Right ventricle myocardium superior (tissue), 1 donor: ENCODE measurements around the gene EIF3M. TPM values are rescaled to one million over a fixed set of nuclear protein-coding genes. Genes with fewer than 3 reads are reported as not detected.
"Not testable (repeated sequence)": the region's sequence is repeated elsewhere in the genome, so short reads cannot be mapped to it uniquely, and the experiment has no call there.

ENCODE experiments used
- ATAC-seq: fragments of 200-7000 bp; cut with Tn5 transposase; one replicate; pipeline ENCODE4 v1.9.1; 2020; ENCODE audit warnings: mild to moderate bottlenecking; ENCODE audit not compliant: poor library complexity
- DNase-seq: peaks from one replicate; pipeline ENCODE4 v3.0.0-alpha.2; 2020
- intact Hi-C: fragments of 100-400 bp; cut with DNase I; formaldehyde crosslinking; loops from one replicate; pipeline ENCODE4 v1.11.2; 2022
- total RNA-seq: library from RNA; stranded (reverse); fragmentation: NEBNext Ultra II Directional; extraction: Animal tissue kit (Norgen Biotek cat#: 25700); gene quantifications from one replicate; pipeline ENCODE4 v1.2.1, GENCODE V29; 2021
- donor health status: DM: no; HTN: yes; CAD: no; lungs with severe emphysema.

The EIF3M gene
- total RNA-seq, 1 donor from 2014 or later = 182 TPM

DNA sequence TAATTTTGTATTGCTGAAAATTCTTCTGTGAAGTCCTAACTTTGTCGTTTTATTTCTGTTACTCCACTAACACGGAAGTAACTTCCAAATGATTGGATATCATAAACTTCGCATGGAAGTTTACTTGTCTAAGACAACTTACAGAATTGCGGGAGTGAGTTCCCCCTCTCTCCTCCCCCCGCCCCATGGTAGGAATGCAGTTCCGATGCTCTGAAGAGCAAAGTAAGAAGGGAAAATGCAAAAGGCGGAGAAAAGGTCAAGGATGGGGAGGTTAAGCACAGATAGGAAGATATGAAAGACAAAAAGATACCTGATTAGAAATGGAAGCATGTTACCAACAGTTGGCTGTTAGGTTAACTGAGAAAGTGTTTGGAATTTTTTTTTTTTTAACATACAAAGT, 1.3 kb downstream of the EIF3M start:
- DNase-seq = no peak
- intact Hi-C loops = no loop called here
- ATAC-seq = no peak

DNA sequence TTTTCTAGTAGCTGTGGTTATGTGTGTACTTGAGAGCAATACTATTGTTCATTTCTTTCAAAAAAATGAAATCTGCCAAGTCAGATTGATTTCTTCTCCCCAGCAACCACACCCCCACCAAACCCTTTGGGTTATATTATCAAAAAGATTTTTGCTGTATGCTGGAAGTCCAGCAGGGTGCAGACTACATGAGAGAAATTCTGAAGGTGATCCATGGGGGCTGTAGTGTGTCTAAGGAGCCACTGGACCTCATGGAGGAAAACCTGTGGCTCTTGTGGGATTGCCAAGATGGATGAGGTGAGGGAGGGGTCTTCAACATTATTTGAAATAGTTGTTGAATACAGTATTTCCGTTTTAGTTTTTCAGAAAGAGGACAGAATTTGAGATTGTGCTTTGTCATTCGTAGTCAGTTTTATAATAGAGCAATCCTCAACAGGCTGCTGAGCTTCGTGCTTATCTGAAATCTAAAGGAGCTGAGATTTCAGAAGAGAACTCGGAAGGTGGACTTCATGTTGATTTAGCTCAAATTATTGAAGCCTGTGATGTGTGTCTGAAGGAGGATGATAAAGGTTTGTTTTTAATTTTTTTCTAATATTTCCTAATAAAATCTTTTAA, 3.1 kb downstream of the EIF3M start:
- intact Hi-C loops = no loop called here
- DNase-seq = no peak
- ATAC-seq = no peak

DNA sequence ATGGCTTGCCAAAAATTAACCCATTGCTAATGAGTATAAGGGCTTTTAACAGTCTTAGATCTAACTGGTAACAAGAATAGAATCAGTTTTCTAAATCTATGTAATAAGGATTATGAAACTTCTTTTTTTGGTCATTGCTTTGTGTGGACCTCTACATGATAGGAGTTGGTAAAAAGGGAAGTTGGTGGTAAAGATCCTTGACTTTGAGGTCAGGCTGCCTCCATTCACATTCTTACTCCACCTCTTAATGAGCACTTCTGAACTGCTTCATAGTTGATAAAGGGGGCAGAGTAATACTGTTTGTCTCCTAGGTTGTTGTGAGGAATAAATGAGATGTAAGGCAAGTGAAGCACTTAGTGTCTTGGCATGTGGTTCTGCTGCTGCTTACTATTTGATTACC, 10.6 kb downstream of the EIF3M start:
- no peak for DNase-seq
- intact Hi-C loops = no loop called here
- no peak for ATAC-seq

DNA sequence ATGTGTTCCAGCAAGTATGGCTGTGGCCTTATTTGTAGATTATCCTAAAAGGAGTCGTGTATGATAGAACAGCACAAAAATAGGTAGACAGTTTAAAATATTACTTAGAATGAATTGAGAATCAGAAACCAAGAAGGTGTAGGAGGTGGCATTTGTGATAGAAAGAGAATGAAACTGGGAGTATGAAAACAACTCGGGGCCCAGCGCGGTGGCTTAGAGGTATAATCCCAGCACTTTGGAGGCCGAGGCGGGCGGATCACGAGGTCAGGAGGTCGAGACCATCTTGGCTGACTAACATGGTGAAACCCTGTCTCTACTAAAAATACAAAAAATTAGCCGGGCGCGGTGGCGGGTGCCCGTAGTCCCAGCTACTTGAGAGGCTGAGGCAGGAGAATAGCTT, 12.5 kb downstream of the EIF3M start:
- ATAC-seq, DNase-seq, intact Hi-C loops: not testable (repeated sequence)

DNA sequence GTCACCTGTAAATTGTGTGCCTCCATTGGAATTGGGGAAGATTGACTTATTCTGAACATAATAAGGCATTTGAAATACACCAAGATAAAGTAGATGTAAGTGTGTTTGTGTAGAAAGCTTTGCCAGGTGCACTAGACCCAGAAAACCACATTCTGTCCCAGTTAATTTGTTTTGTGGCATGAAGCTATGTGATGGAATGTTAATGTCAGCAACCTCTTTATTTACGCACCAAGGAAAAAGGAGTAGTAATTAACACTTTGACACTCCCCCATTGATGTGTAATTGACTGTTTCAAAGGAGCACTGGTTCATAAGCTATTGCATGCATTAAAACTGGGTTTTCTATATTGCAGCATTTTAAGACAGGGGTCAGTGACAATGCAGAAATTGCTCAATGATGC, 14.3 kb downstream of the EIF3M start:
- DNase-seq = no peak
- no peak for ATAC-seq
- intact Hi-C loops = no loop called here

DNA sequence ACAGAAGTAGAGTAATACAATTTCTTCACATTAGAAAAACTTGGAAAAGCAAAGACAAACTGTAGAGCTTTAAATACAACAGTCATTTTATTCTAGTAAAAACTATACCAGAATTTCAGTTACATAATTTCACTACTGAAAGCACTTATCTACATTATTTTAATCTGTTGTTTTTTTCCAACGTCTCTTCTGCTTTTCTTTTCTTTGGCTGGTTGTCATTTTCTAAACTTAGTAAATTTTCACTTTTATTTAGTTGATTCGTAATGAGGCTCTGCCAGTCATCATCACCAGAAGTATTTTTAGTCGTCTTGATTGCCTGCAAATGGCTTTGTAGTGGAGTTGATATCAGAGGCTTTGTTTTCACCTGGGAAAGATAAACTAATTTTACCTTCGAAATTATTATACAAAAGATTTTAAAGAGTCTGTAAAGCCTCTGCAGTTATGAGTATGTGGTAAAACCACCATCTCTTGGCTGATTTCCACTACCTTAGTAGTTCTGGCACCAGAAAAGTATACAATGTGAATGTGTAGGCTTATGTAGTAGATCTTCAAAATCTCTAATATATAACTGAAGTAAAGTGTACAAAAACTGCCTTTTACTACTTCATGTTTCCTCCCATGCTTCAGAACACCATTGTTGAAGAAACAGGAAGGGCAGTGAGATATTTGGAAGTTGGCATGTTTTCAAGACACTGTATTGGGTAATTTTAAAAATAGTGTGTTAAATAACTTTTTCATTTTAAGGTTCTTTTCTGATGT, 19.2 kb downstream of the EIF3M start:
- intact Hi-C loops = no loop called here
- DNase-seq (no peak), ATAC-seq (peak; percentile 25)

DNA sequence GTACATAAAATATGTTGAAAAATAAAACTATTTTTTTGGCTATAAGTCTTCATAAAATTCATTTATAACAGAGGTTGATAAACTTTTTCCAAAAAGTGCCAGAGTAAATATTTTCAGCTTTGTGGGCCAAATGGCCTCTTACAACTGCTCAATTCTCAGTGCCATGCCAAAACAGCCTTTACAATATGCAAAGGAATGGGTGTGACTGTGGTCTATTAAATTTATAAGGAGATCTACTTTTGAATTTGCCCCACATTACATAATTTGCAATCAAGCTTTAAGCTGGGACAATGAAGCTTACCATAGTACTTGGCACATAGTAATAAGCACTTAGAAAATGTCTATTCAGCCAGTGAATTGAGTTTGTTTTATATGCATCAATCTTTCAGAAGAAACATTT, 22.6 kb downstream of the EIF3M start:
- ATAC-seq (no peak), DNase-seq (no peak)
- intact Hi-C loops = no loop called here

DNA sequence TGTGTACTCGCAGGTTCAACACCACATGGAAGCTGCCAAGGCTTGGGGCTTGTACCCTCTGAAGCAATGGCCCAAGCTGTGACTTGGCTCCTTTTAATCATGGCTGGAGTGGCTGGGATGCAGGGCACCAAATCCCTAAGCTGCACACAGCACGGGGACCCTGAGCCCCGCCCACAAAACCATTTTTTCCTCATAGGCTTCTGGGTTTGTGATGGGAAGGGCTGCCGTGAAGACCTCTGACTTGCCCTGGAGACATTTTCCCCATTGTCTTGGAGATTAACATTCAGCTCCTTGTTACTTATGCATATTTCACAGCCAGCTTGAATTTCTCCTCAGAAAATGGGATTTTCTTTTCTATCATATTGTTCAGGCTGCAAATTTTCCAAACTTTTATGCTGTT, 25.2 kb downstream of the EIF3M start:
- intact Hi-C loops, ATAC-seq, DNase-seq: not testable (repeated sequence)

DNA sequence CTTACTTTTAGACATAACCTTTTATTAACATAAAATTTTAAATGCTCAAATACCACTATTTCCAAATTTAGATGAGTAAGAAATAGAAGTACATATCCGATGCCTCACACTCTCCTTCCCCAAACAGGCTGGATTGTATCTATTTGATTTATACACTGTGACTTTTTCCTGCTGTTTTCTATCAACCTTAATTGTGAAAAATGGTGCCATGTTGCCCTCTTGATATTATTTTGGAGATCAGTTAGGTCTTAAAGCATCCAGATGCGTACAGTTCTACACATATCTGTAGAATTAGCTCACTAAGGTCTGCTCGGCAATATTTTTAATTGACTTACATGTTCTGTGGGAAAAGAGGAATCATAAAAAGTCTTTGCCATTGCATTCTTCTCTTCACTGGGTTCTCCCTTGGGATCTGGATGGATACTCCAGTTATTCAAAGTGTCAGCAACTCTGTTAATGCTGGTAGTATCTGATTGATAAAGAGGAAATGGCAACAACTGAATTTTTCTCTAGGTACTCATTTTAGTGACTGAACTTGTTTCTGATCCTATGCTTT, 27.2 kb downstream of the EIF3M start:
- ATAC-seq (no peak), DNase-seq (no peak)
- intact Hi-C loops = no loop called here

DNA sequence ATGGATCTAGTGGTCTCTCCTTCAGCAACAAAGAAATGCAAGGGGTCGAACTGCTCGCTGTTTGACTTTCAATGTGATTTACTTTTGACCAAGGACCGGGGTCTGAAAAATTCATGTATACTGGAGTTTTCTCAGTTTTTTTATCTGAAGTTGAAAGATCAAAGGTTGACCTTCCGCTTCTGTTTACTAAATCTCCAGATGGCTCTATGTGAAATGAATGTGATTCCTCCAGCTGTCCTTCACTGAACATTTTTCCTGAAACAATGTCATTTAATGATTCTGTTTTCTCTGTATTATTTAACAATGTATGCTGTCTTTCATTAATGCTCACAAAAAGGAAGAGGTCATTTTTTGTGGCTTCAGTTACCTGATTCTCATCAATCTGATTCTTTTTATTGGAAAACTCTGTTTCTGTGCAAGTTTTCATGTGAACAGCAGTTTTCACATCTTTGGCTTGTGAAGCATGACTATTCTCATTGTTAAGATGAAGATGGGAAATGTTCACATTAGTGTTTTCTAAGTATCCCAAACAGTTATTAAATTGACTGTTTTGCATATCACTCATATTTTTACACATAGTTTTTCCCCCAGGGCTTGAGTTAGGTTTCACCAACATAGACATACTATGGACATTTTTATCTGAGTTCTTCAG, 30.0 kb downstream of the EIF3M start:
- intact Hi-C loops = no loop called here
- DNase-seq (no peak), ATAC-seq (no peak)

DNA sequence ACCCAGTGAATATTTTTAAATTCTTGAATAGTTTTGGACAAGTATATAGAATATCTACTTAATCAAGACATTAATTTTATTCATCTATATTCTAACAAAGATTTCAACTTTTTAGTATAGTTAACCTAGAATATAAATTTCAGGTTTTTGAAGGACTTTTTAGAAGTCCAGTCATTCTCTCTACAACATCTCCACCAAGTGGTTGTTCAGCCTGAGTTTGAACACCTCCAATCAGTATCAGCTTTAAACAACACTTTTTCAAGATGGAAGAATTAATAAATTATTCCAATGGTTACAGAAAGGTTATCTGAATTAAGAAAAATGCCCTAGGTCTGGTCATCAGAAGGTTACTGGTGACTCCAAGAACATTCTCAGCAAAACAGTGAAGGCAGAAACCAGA, 31.8 kb downstream of the EIF3M start:
- no peak for DNase-seq
- intact Hi-C loops = no loop called here
- ATAC-seq = no peak

DNA sequence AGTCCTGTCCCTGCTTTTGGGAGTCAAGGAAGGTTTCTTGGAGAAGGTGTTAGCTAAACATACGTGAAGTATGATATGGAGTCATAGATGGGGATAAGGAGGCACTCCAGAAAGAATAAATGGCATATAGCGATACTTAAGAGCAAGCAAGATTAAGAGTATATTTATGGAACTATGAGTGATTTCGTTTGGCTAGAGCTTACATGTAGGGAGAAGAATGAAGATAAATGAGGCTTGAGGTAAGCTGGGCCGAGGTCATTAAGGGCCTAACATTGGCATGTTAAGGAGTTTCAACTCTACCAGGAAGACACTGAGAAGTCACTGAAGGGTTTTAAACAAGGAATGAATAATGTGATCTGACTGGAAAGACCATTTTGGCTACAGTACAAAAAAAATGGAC, 33.3 kb downstream of the EIF3M start:
- intact Hi-C loops = no loop called here
- no peak for DNase-seq
- ATAC-seq = peak; percentile 31

DNA sequence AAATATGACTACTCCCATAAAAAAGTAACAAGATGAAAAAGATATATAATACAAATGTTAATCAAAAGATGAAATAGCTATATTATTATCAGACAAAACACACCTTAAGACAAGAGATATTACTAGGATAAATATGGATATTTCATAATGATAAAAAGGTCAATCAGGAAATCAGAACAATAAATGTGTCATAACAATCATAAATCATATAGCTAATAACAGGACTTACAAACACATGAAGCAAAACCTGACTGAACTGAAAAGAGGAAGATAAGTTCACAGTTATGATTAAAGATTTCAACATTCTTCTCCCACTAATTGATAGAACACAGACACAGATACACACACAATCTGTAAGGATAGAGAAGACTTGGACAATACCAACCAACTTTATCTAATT, 47.2 kb downstream of the EIF3M start:
- intact Hi-C loops = no loop called here
- ATAC-seq (no peak), DNase-seq (no peak)

DNA sequence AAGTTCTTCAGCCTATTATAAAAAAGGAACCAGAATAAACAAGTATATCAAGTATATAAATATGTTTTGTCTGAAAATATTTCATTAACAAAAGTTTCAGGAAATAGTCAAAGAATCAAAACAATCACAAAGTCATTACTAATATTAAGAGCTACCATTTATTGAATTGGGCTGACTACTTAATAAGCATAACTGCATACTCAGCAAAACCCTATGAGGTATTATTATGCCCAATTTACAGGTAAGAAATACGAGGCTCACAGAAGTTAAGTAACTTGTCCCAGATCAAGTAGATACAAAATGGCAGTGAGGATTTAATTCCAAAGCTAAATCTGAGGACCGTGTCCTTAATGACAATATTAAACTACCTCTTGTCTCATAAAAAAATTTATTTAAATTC, 52.2 kb downstream of the EIF3M start:
- intact Hi-C loops = no loop called here
- ATAC-seq (no peak), DNase-seq (no peak)

DNA sequence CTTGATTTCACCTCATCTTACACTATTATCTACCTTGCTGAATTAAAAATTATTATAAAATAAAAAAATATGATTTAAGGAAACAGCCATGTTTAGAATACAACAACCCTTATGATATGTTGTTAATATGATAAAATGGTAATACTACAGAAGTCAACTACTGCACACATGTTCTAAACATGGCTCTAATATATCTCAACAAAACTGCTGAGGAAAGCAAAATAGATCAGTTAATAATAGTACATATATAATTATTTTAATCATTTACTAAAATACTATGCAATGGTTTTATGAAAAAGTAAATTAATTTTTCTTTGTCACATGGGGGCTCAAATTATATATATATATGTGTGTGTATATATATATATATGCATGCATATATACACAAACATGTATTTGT, 57.7 kb downstream of the EIF3M start:
- no peak for DNase-seq
- no peak for ATAC-seq
- intact Hi-C loops = no loop called here

DNA sequence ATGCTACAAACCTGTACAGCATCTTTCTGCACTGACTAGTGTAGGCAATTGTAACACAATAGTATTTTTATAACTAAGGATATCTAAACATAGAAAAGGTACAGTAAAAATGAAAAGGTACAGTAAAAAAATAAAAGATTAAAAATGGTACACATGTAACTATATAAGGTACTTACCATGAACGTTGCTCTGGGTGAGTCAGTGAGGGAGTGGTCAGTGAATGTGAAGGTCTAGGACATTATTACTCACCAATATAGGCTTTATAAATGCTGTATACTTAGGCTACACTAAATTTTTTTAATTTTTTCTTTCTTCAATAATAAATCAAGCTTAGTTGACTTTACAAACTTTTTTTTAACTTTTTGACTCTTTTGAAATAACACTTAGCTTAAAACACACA, 59.9 kb downstream of the EIF3M start:
- intact Hi-C loops = no loop called here
- DNase-seq (no peak), ATAC-seq (no peak)
